Neutrophil (primary cell): Measurements from ENCODE around the gene GRXCR2.

ENCODE experiments used
- H3K27ac ChIP-seq: fragments of 200-600 bp; sonication (generic); 2 replicates; pipeline ENCODE4 v1.5.1; 2016; ENCODE audit warnings: mild to moderate bottlenecking, moderate library complexity
- H3K27me3 ChIP-seq: fragments of 200-600 bp; sonication (generic); 2 replicates; pipeline ENCODE4 v1.6.0; 2016; ENCODE audit warnings: mild to moderate bottlenecking
- H3K36me3 ChIP-seq: fragments of 200-600 bp; sonication (generic); 2 replicates; pipeline ENCODE4 v1.5.1; 2017
- H3K4me1 ChIP-seq, 2 experiments: fragments of 200-600 bp in 1 of 2; sonication (generic) in 1 of 2; 1 replicate in 1 of 2; 2 replicates in 1 of 2; pipeline versions ENCODE4 v1.5.1 to v1.6.1; 2013 to 2016; ENCODE audit warnings: low read depth in 1 of 2, low read length in 1 of 2, mild to moderate bottlenecking in 1 of 2, moderate library complexity in 1 of 2; ENCODE audit not compliant: control insufficient read depth in 1 of 2, insufficient read depth in 1 of 2
- H3K4me3 ChIP-seq, 2 experiments: fragments of 200-600 bp in 1 of 2; sonication (generic) in 1 of 2; 1 replicate in 1 of 2; 2 replicates in 1 of 2; pipeline ENCODE4 v1.5.1; 2013 to 2016; ENCODE audit warnings: low read depth in 1 of 2, low read length in 1 of 2, mild to moderate bottlenecking in 1 of 2, moderate library complexity in 1 of 2
- H3K9me3 ChIP-seq: fragments of 200-600 bp; sonication (generic); 2 replicates; pipeline ENCODE4 v1.5.1; 2016
- TF ChIP-seq, protein P1 (sequence below): fragments of 200-600 bp; sonication (generic); IDR thresholded peaks from 2 replicates; pipeline ENCODE4 v1.5.1; 2016; ENCODE audit warnings: antibody characterized with exemption

The GRXCR2 gene, protein sequence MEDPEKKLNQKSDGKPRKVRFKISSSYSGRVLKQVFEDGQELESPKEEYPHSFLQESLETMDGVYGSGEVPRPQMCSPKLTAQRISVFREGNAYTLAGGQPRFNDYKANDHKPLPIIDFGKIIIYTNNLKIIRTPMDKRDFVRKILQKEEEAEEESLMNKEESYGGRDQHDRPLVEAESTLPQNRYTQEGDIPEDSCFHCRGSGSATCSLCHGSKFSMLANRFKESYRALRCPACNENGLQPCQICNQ

DNA sequence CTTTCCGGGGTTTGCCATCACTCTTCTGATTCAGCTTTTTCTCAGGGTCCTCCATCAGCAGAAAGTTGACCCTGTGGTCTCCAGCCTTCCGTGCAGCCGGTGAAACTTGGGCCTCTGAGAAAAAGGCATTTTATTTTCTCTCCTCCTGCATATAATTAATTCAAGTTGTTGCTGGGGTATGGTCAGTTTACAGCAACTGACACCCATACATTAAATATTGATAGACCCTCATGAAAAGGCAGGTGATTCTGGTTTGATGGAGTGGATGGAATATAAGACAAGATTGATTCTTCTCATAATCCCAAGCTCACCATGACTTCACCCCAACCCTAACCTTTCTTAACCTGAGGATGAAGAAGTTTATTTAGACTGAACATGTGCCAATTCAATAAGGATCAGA lies at the start of gene GRXCR2:
Gene GRXCR2, minus strand, starts transcription at position 101 of the 400 bp plus-strand sequence. Its CDS starts 46 bp downstream, at position 55.
- Histone ChIP-seq H3K9me3 (no peaks in the 10 kb centered on the region), H3K27me3 (no peaks in the 10 kb centered on the region), H3K27ac (no peak within 1 kb of the TSS), H3K4me1 (no peaks in the 10 kb centered on the region), H3K36me3 (no peaks in the 10 kb centered on the region), H3K4me3 (no peak within 1 kb of the TSS)
- TF ChIP-seq, protein P1, sequence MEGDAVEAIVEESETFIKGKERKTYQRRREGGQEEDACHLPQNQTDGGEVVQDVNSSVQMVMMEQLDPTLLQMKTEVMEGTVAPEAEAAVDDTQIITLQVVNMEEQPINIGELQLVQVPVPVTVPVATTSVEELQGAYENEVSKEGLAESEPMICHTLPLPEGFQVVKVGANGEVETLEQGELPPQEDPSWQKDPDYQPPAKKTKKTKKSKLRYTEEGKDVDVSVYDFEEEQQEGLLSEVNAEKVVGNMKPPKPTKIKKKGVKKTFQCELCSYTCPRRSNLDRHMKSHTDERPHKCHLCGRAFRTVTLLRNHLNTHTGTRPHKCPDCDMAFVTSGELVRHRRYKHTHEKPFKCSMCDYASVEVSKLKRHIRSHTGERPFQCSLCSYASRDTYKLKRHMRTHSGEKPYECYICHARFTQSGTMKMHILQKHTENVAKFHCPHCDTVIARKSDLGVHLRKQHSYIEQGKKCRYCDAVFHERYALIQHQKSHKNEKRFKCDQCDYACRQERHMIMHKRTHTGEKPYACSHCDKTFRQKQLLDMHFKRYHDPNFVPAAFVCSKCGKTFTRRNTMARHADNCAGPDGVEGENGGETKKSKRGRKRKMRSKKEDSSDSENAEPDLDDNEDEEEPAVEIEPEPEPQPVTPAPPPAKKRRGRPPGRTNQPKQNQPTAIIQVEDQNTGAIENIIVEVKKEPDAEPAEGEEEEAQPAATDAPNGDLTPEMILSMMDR, result no peak

DNA sequence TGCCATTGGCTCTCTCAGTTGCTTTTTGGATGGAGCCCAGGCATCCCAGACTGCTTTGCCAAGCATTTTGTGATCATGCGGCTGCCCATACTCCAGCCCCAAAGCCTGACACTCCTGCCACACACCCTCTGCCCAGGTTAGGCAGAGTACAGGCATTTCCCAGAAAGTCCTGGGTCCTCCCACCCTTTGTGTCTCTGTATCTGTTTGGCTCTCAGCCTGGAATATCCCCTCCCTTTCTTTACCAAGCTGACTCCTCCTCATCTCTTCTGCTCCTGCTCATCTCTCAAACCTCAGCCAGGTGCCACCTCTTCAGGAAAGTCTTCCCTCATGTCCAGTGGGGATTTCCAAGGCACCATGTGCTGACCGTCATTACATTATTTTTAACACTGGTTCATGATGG lies 49.2 kb upstream of the GRXCR2 start:
- H3K4me1 ChIP-seq, result no peaks in the 10 kb centered on the region

DNA sequence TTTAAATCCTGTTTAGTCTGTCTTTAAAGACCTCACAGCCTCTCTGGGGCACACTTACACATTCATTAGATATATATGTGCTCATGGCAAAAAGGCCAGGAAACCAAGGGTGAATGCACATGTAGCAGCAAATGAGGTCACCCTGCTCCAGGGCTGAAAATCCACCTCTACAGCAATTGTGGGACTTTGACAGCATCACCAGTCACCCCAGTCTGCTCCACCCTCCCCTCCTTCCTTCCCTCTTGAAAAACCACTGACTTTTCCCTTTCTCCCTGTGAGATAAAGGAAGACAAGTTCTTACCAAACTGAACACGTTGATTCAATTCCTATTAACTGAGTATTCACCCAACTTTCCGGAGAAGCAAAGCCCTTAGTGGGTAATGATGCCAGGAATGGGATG lies 48.4 kb upstream of the GRXCR2 start:
- H3K4me3 ChIP-seq, result no peak overlapping the region
- TF ChIP-seq, protein P1, result no peak
- H3K27me3 ChIP-seq, result peaks cover 22% of the 10 kb centered on the region
- H3K36me3 ChIP-seq, result no peaks in the 10 kb centered on the region
- no peaks in the 10 kb centered on the region for H3K4me1 ChIP-seq
- no peaks in the 10 kb centered on the region for H3K9me3 ChIP-seq
- H3K27ac ChIP-seq, result no peak overlapping the region

More for the DNA sequence above, 49.2 kb upstream of the GRXCR2 start:
- peaks cover 22% of the 10 kb centered on the region for H3K27me3 ChIP-seq
- H3K27ac ChIP-seq, result no peak overlapping the region
- TF ChIP-seq, protein P1, result no peak
- H3K36me3 ChIP-seq, result no peaks in the 10 kb centered on the region
- no peak overlapping the region for H3K4me3 ChIP-seq
- no peaks in the 10 kb centered on the region for H3K9me3 ChIP-seq

DNA sequence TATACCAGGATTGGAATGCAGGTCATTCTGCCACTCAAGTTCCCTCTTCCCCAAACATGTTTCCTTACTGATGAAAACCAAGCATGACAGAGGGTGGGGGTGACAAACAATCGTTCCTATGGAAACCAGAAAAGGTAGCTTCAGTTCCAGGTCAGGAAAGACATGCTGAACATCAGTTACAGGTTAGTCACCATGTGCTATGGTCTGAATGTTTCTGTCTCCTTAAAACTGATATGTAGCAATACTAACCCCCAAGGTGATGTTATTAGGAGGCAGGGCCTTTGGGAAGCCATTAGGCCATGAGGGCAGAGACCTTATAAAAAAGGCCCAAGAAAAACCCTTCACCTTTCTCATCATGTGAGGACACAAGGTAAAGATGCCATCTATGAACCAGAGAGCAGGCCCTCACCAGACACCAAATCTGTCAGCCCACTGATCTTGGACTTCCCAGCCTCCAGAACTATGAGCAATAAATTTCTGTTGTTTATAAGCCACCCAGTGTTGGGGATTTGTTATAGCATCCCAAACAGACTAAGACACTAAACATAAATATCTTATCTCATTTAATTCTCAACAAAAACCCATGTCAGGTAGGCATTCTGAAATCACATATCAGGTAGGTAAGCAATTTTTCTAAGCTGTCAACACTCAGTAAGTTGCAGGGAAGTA lies 47.9 kb upstream of the GRXCR2 start:
- TF ChIP-seq, protein P1, result no peak
- Histone ChIP-seq H3K27me3 (peaks cover 22% of the 10 kb centered on the region), H3K4me3 (no peak overlapping the region), H3K9me3 (no peaks in the 10 kb centered on the region), H3K4me1 (no peaks in the 10 kb centered on the region), H3K27ac (no peak overlapping the region), H3K36me3 (no peaks in the 10 kb centered on the region)

DNA sequence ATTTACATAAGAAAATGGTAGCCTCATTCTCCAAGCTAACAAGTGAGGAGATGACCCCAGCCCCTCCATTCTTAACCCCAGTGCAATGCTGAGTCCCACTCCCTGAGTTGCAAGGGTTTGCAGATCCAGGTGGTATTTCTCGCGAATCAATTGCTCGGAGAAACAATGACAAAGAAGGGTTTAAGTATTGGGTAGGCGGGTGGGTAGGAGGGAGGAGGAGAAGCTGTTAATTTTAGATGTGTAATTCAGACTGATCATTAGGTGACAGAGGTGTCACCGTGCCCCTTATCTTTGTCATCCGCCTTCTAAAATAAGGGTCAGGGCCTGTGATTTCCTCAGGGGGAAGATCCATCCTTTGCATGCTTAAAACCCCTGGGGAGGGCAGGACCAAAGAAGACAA lies 46.6 kb upstream of the GRXCR2 start:
- no peak overlapping the region for H3K27ac ChIP-seq
- TF ChIP-seq, protein P1, result no peak
- peaks cover 22% of the 10 kb centered on the region for H3K27me3 ChIP-seq
- H3K9me3 ChIP-seq, result no peaks in the 10 kb centered on the region
- H3K36me3 ChIP-seq, result no peaks in the 10 kb centered on the region
- H3K4me3 ChIP-seq, result no peak overlapping the region
- no peaks in the 10 kb centered on the region for H3K4me1 ChIP-seq
